ENCODE data around the gene MYH14.
"Not testable (repeated sequence)": the region's sequence is repeated elsewhere in the genome, so short reads cannot be mapped to it uniquely, and the experiment has no call there.

The MYH14 gene

DNA sequence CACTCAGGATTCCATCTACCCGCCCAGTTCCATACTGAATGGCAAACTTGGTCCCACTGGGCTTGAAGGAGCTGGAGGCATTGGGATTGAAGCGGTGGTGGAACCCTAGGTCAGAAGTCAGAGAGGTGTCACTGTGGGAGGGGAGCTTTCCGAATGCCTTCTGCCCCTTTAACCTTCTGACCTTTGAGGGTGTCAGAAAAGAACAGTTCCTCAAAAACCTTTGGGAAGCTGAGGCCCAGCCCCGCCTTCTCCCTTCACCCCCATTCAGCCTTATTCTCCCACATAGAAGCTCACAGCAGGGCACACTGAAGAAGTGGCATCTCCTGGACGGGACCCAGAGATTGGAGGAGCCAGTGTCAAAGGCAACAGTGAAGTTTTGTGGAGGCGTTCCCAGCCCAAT is 133.6 kb downstream of the MYH14 start:
- DNase-seq = not testable (repeated sequence)

DNA sequence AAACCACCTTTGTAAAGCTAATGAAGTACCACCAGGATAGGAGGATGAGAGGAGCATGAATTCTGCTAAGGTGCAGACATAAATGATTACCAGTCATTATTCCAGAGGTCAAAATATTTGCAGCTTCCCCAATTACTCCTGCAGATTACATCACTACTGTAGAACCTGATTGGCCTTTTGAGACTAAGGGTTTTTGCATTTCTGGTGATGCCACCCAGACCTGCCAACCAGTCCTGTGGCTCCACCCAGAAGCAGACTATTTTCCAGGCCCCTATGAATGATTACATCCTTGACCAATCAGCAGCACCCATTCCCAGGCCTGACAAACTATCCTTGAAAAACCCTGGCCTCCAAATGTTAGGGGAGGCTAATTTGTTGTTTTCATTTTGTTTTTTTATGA is 136.9 kb downstream of the MYH14 start:
- DNase-seq = no peak

DNA sequence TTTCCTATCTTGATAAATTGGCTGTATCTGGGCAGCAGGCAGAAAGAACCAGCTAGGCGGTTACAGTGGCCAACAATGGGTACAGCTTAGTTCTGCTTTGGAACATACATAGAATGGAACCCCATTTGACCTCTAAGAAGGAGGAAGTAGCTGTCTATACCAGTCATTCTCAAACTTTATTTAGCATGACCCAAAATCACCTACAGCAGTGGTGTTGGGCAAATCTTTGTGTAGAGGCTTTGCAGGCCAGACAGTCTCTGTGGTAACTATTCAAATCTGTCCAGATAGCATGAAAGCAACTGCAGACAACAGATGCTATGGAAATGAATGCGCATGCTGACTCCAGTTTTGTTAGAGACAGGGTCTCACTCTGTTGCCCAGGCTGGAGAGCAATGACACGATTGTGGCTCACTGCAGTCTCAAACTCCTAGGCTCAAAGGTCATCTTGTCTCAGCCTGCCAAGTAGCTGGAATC is 137.7 kb downstream of the MYH14 start:
- no peak for DNase-seq

DNA sequence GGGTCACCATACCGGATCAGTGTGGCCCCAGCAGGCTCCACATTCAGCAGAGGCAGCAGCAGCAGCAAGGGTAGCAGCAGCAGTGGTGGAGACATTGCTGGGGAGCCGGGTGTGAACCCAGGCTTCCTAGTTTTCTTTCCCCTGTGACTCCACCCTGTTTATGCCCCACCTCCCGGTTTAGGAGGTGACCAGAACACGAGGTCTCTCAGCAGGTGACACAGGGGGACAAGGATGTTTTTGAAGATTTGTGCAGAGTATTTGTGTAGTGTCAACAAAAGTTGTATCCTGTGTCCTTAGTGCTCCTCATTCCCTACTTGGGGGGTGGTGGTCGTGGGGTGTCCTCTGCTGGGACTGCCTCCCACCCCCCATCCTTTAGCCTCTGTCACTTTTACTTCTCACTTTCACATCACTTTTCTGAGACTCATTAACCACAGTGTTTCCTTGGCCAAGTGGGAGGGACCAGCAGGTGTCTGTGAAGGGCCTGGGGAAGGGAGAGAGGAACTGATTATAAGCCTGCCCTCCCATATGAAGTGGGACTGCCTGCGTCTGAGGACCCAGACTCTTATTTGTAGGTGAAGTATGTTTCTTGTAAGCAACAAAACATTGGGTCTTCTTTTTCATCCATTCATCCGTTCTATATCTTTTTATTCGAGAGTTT is 141.4 kb downstream of the MYH14 start:
- no peak for DNase-seq

DNA sequence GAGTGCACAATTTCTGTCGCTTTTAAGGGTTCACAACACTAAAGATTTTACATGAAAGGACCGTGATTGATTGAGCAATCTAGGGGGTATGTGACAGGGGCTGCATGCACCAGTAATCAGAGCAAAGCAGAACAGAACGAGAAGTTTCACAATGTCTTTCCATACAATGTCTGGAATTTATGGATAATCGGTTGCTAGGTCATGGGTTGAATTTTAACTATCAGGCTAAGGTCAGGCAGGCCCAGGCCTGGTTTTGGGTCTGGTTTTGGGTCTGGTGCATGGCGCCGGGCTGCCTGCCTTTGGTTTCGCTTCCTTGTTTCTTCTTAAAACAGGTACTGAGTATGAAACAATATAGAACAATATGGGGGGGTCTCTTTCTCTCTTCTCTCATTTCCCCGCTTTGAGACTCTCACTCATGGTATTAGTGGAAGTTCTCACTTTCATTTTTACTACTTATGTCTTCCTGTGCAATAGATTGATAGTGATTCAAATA is 143.7 kb downstream of the MYH14 start:
- not testable (repeated sequence) for DNase-seq

DNA sequence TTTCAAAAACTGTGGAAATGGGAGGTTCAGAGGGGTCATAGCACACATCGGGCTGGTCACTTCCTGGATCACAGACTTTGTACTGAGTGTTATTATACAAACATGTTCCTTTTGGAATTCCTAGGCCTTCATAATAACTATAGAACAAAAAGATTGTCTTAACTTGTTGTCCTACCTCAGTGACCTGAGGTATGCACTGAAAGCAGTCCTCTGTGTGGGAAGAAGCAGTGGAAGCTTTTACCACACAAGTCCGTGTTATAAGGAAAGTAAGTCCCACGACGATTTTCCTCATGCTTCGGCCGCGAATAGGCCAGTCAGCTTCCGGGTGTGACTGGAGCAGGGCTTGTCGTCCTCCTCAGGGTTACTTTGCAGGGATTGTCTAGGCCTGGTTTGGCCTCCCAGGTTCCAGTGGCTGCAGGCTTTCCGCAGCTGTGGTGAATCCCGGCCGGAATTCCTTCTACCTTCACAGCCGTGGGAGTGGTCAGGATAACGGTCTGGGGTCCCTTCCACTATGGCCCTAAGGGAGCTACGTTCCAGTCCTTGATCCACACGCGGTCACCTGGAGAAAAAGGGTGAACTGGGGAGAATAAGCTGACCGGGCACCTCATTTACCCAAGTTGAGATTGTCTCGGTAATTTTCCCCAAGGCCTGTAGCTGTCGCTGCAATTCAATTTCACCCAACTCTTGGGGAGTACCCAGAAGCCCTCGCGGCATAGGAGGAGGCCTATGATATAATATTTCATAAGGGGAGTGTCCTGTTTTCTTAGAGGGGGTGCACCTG is 146.0 kb downstream of the MYH14 start:
- DNase-seq = no peak

DNA sequence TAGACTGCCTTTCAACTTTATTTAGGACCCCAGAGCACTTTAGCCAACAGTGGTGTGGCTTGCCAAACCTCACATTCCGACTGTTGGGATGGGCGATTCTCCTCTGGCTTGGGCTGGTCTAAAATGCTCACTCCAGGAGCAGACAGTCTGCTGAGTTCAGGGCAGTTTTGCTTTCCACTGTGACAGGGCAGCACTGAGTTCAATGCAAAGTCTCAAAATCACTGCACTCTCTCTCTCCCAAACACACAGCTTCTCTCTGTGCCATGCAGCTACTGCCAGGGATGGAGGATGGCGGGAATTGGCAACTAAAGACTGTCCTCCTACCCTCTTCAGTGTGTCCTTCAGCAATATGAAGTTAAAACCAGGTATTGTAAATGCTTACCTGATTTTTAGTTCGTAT is 148.8 kb downstream of the MYH14 start:
- DNase-seq = no peak

DNA sequence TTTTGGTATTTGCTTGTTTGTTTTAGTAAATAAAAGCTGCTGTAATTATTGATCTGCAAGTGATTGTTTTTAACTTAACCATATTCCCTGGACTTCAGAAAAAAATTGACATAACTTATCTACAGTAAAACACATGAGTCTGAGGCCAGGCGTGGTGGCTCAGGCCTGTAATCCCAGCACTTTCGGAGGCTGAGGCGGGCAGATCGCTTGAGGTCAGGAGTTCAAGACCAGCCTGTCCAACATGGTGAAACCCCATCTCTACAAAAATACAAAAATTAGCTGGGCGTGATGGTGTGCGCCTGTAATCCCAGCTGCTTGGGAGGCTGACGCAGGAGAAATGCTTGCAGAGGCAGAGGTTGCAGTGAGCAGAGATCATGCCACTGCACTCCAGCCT is 150.1 kb downstream of the MYH14 start:
- not testable (repeated sequence) for DNase-seq

DNA sequence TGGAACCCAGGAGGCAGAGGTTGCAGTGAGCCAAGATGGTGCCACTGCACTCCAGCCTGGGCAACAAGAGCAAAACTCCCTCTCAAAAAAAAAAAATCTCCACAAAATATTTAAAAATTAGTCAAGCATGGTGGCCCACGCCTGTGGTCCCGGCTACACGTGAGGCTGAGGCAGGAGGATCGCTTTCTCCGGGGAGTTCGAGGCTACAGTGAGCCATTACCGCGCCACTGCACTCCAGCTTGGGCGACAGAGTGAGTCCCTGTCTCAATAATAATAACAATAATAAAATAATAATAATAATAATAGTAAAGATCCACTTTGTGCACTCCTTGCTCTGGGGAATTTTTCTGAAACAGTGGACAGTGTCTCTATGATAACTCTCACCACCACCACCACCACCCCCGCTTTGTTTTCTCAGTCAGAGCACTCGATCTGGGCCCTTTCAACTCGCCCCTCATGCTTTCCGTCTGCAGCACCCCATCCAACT is 153.3 kb downstream of the MYH14 start:
- no peak for DNase-seq

DNA sequence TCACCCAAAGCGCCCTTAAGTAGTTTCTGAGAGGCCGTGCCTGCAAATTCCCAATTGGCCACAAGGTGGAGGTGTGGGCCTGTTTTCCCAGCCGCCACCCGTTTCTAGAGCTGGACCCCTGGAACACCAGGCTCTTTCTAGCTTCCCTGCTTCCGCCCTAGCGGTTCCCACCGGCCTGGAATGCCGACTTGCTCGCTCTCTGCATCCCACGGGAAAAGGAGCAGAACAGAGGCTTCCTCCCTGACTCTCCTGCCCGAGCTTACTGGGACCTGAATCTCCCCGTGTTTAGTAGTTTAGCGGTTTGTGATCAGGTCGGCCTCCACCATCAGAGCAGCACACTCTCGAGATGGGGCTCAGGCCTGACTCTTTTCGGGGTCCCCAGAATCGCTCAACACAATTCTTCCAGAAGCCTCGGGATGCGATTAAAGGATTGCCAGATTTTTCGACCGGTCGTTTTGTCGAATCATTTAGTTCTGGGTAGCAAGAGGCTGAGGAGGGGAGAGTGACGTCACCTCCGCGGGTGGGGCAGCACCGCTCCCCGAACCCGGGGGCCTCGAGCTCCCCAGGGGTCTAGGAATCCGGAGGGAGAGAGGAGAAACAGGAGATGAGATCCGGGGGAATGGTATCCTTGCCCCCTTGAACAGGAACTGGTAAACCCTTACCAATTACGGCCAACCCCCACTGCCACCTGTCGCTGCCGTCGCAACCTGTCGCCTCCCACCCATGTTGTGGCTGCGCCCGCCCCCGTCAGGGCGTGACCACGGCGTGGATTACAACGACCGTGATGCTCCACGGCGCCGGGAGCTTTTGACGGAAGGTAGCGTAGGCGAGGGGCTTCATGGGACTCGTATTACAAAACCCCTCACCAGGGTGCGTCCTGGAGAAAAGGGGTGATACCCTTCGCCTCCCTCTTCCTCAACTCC is 154.0 kb downstream of the MYH14 start:
- peak; percentile 75 for DNase-seq

DNA sequence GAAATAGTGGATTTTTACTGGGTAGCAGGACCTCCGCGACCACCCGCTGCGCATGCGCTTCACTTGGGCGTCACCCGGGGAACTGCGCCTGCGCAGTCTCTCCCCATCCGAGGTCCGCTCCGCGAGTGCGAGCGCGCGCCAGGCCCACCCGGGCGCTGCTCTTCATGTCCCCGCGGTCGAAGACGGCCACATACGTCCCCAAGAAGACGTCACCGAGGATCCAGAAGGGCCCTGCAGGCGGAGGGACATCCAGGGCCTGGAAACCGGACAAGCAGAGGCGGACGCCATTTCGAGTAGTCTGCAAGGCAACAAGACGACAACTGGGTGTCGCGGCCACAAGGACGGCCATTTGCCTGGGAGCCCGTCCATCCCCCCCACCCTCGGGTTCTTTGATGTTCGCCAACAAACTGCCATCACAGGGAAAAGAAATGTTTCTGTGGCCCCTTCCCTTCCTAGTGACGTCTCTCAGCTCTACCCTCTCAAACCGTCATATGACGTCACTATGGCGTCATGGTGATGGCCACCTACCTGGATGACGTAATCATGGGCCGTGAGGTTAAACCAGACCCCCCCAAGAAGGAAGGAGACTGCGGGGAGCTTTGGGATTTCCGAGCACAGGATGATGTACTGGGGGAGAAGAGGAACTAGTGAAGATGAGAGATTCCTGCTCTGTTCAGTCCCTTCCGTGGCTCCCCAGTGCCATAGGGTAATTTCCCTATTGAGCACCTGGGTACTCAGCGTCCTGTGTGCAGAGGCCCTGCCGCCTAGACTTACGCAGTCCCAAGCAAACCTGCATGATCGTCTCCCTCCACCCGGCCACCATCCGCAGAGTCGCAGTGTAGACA is 155.3 kb downstream of the MYH14 start:
- peak; percentile 58 for DNase-seq

DNA sequence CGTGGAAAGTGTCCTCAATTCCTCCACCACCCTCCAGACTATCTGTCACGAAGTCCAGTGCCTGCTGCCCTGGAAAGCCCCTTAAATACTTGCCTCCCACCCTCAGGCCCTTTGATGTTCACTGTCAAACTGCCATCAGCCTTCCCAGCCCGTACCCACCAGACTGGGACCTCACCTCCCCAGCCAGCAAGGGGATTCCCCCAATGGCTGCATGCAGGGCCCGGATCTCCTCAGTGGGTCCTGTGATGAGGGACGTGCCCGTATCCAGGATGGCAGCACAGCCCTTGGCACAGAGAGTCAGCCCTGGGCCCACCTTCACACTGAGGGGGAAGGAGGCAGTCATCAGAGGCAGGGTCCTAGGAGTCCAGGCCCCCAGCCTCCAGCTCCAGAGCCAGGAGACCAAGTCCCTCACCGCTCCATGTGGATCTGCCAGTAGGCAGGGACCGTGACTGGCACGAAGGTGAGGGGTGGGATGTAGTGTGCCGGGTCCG is 156.0 kb downstream of the MYH14 start:
- DNase-seq = no peak

Data from activated gamma-delta T cell (primary cell).